Prostate gland (tissue), 2 donors: ENCODE measurements around the gene SGSM1. TPM values are rescaled to one million over a fixed set of nuclear protein-coding genes. Genes with fewer than 3 reads are reported as not detected.

Experiments
- DNase-seq: peaks from one replicate; pipeline ENCODE4 v3.0.0-alpha.2; 2019; ENCODE audit warnings: low spot score
- H3K27ac ChIP-seq, 2 donors: fragments of 200-600 bp; sonication (generic); 2 replicates each; pipeline ENCODE4 v1.5.1; 2017 to 2019
- H3K27me3 ChIP-seq: fragments of 200-600 bp; sonication (generic); replicated peaks from 2 replicates; pipeline ENCODE4 v1.5.1; 2019; ENCODE audit not compliant: insufficient read depth
- H3K36me3 ChIP-seq, 2 donors: fragments of 200-600 bp; sonication (generic); 1 replicate in 1 of 2; 2 replicates in 1 of 2; pipeline versions ENCODE4 v1.5.1 to v1.8.1; 2017 to 2019
- H3K4me1 ChIP-seq: fragments of 200-600 bp; sonication (generic); replicated peaks from 2 replicates; pipeline ENCODE4 v1.5.1; 2019
- H3K4me3 ChIP-seq, 2 donors: fragments of 200-600 bp; sonication (generic); 2 replicates each; pipeline ENCODE4 v1.5.1; 2017 to 2019
- H3K9me3 ChIP-seq: fragments of 200-600 bp; sonication (generic); 2 replicates; pipeline ENCODE4 v1.5.1; 2017
- POLR2A ChIP-seq: fragments of 450-650 bp; IDR thresholded peaks from one replicate; pipeline ENCODE4 v1.6.1; 2016; ENCODE audit warnings: antibody characterized with exemption, mild to moderate bottlenecking
- POLR2AphosphoS5 ChIP-seq: sonication (generic); formaldehyde crosslinking; IDR thresholded peaks from one replicate; pipeline ENCODE4 v1.6.1; 2017; ENCODE audit warnings: antibody characterized with exemption
- WGBS: methylation state at CpG from one replicate; pipeline ENCODE4 v1.1.5; 2018; 5-methylcytosine and 5-hydroxymethylcytosine counted together
- intact Hi-C: fragments of 100-400 bp; cut with DNase I; formaldehyde crosslinking; loops from one replicate; pipeline ENCODE4 v1.14.2; 2022
- total RNA-seq, 2 donors: library from RNA; depleted of rRNA; stranded (reverse); fragments of >200 nt; gene quantifications; one replicate each; pipeline ENCODE4 v1.1.0, GENCODE V29; 2016
- TF ChIP-seq, protein P1 (sequence below), 4 experiments: fragments of 200-600 bp in 2 of 4; fragments of 450-650 bp in 2 of 4; sonication (generic) in 2 of 4; IDR thresholded peaks; 1 replicate in 3 of 4; 2 replicates in 1 of 4; pipeline ENCODE4 v1.5.1; 2016 to 2019; ENCODE audit warnings: antibody characterized with exemption in 4 of 4, mild to moderate bottlenecking in 2 of 4, moderate library complexity in 2 of 4

SGSM1 gene
- total RNA-seq, 2 donors from 2014 or later, result 4.1 to 7.7 TPM

DNA sequence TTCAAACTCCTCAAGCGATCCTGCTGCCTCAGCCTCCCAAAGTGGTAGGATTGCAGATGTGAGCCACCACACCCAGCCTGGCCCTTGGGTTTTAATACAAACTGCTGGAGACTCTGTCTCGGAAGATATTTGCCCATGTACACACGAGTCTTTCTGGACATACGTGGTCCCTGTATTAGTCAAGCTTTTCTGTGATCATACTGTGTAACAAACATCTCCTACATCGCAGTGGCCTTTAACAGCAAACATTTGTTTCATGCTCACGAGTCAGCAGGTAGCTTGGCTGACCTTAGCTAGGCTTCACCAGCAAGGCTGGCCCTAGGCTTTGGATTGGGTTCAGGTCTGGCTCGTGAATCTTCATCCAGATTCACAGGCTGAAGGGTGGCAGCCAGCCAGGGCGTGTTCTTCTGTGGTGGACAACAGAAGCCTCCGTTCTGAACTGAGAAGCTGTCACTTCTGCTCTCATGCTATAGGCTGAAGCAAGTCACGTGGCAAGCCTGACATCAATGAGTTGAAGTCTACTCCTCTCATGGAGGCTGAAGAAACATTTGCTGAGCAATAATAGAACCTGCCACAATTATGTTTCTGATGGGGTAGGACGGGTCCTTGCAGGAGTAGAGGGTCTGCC is 155.3 kb downstream of the SGSM1 start:
- no peak overlapping the region for H3K27ac ChIP-seq
- TF ChIP-seq POLR2AphosphoS5 (no peak), POLR2A (no peak)
- TF ChIP-seq, protein P1, sequence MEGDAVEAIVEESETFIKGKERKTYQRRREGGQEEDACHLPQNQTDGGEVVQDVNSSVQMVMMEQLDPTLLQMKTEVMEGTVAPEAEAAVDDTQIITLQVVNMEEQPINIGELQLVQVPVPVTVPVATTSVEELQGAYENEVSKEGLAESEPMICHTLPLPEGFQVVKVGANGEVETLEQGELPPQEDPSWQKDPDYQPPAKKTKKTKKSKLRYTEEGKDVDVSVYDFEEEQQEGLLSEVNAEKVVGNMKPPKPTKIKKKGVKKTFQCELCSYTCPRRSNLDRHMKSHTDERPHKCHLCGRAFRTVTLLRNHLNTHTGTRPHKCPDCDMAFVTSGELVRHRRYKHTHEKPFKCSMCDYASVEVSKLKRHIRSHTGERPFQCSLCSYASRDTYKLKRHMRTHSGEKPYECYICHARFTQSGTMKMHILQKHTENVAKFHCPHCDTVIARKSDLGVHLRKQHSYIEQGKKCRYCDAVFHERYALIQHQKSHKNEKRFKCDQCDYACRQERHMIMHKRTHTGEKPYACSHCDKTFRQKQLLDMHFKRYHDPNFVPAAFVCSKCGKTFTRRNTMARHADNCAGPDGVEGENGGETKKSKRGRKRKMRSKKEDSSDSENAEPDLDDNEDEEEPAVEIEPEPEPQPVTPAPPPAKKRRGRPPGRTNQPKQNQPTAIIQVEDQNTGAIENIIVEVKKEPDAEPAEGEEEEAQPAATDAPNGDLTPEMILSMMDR (IDR thresholded peaks at IDR 0.05), result no peak
- 86% methylated on average over 11 of the region's 11 CpGs for WGBS
- no peaks in the 10 kb centered on the region for H3K27me3 ChIP-seq
- H3K4me3 ChIP-seq, result no peak overlapping the region
- intact Hi-C loops, result no loop called here
- H3K36me3 ChIP-seq, result no peaks in the 10 kb centered on the region
- no peaks in the 10 kb centered on the region for H3K9me3 ChIP-seq
- no peaks in the 10 kb centered on the region for H3K4me1 ChIP-seq
- no peak for DNase-seq

DNA sequence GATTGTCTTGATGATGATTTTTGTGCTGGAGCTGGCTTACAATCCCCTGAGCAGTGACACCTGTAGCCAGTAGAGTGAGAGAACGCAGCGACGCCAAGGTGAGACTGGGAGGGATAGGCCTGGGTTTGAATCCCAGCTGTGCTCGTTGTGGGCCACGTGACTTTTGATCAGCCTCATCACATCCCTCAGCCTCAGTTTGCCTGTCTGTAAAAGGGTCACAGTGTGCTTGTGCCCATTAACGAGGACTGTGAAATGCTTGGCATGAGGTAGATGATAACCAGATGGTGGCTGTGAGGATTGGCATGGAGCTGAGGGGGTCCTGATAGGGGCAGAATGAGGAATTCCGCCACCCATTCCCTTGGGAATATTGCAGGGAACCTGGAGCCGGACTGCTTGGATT is 156.1 kb downstream of the SGSM1 start:
- intact Hi-C loops, result no loop called here
- H3K9me3 ChIP-seq, result no peaks in the 10 kb centered on the region
- no peak overlapping the region for H3K27ac ChIP-seq
- WGBS, result 94% methylated on average over 8 of the region's 8 CpGs
- H3K36me3 ChIP-seq, result no peaks in the 10 kb centered on the region
- DNase-seq, result no peak
- no peak overlapping the region for H3K4me3 ChIP-seq
- no peaks in the 10 kb centered on the region for H3K27me3 ChIP-seq
- no peaks in the 10 kb centered on the region for H3K4me1 ChIP-seq
- no peak for TF ChIP-seq POLR2AphosphoS5
- TF ChIP-seq, protein P1 (IDR thresholded peaks at IDR 0.05), result no peak

DNA sequence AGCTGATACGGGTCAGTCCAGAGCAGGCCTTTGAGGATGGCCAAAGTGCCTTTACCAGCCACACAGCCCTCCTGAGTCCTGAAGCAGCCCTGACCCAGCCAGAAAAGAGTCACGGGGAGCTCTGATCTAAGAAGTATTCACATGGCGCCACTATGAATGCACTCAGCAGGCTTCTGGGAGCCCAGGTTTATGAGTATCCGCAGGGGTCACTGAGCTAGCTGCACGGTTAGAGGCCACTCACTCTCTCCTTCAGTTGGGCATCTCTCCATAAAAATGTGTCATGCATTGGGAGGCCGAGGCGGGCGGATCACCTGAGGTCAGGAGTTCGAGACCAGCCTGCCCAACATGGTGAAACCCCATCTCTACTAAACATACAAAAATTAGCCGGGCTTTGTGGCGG is 156.8 kb downstream of the SGSM1 start:
- Histone ChIP-seq H3K36me3 (no peaks in the 10 kb centered on the region), H3K27me3 (no peaks in the 10 kb centered on the region), H3K4me1 (no peaks in the 10 kb centered on the region), H3K27ac (no peak overlapping the region), H3K4me3 (no peak overlapping the region), H3K9me3 (no peaks in the 10 kb centered on the region)
- intact Hi-C loops, result no loop called here
- WGBS, result 91% methylated on average over 11 of the region's 11 CpGs
- no peak for DNase-seq
- no peak for TF ChIP-seq POLR2A
- TF ChIP-seq, protein P1 (IDR thresholded peaks at IDR 0.05), result no peak
- TF ChIP-seq POLR2AphosphoS5, result no peak

DNA sequence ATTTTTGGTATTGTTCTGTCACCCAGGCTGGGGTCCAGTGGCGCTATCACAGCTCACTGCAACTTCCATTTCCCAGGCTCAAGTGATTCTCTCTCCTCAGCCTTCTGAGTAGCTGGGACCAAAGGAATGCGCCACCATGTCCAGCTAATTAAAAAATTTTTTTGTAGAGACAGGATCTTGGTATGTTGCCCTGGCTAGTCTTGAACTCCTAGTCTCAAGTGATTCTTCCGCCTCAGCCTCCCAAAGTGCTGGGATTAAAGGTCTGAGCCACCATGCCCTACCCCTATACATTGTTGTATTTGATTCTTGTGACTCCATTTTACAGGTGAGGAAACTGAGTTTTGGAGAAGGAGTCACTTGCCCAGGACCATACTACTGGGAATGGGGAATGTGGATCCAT is 158.4 kb downstream of the SGSM1 start:
- no peak for DNase-seq
- Histone ChIP-seq H3K36me3 (no peaks in the 10 kb centered on the region), H3K27ac (no peak overlapping the region), H3K4me1 (peaks cover 4% of the 10 kb centered on the region), H3K9me3 (no peaks in the 10 kb centered on the region), H3K27me3 (no peaks in the 10 kb centered on the region), H3K4me3 (no peak overlapping the region)
- WGBS, result 85% methylated on average over 3 of the region's 3 CpGs
- intact Hi-C loops, result no loop called here
- TF ChIP-seq, protein P1 (IDR thresholded peaks at IDR 0.05), result no peak
- TF ChIP-seq POLR2A (no peak), POLR2AphosphoS5 (no peak)

DNA sequence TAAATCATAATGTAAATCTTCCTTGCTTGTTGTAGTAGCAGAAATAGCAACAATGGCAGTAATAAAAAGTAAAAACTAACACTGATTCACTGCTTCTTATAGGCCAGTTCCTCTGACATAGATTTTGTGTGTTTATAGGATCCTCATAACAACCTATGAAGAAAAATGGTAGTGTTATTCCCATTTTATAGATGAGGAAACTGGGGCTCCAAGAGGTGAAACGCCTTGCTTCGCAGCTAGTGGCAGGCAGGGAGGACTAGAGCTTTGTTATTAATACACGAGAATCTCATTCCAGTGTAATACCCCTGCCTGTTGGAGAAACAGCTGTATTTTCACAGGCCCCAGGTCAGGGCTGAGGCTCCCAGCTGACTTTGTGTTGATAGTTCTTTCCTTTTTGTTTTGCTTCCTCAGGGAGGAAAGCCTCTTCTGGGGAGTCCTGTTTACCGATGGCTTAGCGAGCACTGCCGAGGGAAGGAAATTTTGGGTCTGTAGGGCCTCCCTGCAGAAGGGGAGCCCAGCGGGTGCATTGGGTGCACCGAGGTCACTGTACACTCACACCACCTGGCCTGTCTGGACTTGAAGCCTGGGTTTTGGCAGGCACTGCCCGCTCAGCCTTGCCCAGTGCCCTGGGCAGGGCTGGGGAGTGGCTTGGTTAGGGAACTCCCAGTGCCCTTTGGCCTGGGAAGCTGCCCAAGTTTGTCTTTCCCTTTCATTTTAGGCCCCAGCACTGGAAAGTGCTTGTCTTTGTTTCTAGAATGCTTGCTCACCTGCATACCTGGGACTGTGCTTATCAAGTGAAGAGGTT is 160.0 kb downstream of the SGSM1 start:
- Histone ChIP-seq H3K4me3 (no peak overlapping the region), H3K27ac (peak overlapping the region; percentile 47 to 59), H3K9me3 (no peaks in the 10 kb centered on the region), H3K36me3 (no peaks in the 10 kb centered on the region), H3K4me1 (peaks cover 14% of the 10 kb centered on the region), H3K27me3 (no peaks in the 10 kb centered on the region)
- intact Hi-C loops, result no loop called here
- peak; percentile 43 for DNase-seq
- 42% methylated on average over 9 of the region's 9 CpGs for WGBS
- no peak for TF ChIP-seq POLR2A
- TF ChIP-seq POLR2AphosphoS5, result peak; percentile 24
- TF ChIP-seq, protein P1 (IDR thresholded peaks at IDR 0.05), result no peak
